GM19395 (cell line): ENCODE measurements around the gene CSF2RB.
A peak's percentile ranks its signal among the peaks of the same experiment; 100 is the strongest.

Experiments used
- ATAC-seq: cut with Tn5 transposase; IDR thresholded peaks from one replicate; pipeline ENCODE4 v1.9.1; 2021; ENCODE audit warnings: mild to moderate bottlenecking, moderate library complexity; ENCODE audit not compliant: unreplicated experiment

Gene CSF2RB

GRCh38 chr22:36913427-36914389, at the start of gene CSF2RB:
Gene CSF2RB, plus strand, starts transcription at chr22:36913628. Its CDS starts 8,580 bp downstream, at chr22:36922208.
- no peak for ATAC-seq

- no peak for ATAC-seq
Observed at GRCh38 chr22:36863979-36864378, 49.4 kb upstream of the CSF2RB start.

- ATAC-seq = no peak
Observed at GRCh38 chr22:36864454-36865215, 48.8 kb upstream of the CSF2RB start.

- ATAC-seq = no peak
Observed at GRCh38 chr22:36865346-36865745, 48.1 kb upstream of the CSF2RB start.

- no peak for ATAC-seq
Observed at GRCh38 chr22:36867695-36868094, 45.7 kb upstream of the CSF2RB start.

- ATAC-seq = no peak
Observed at GRCh38 chr22:36868546-36869181, 44.8 kb upstream of the CSF2RB start.

- no peak for ATAC-seq
Observed at GRCh38 chr22:36870250-36870649, 43.2 kb upstream of the CSF2RB start.

- no peak for ATAC-seq
Observed at GRCh38 chr22:36871669-36872081, 41.8 kb upstream of the CSF2RB start.

GRCh38 chr22:36872084-36872483, 41.3 kb upstream of the CSF2RB start:
- no peak for ATAC-seq

GRCh38 chr22:36872866-36873498, 40.4 kb upstream of the CSF2RB start:
- no peak for ATAC-seq

- peak; percentile 90 for ATAC-seq
Observed at GRCh38 chr22:36873614-36874308, 39.7 kb upstream of the CSF2RB start.

- ATAC-seq = no peak
Observed at GRCh38 chr22:36874309-36874696, 39.1 kb upstream of the CSF2RB start.

GRCh38 chr22:36874736-36875135, 38.7 kb upstream of the CSF2RB start:
- no peak for ATAC-seq

GRCh38 chr22:36875741-36876140, 37.7 kb upstream of the CSF2RB start:
- ATAC-seq = no peak

- no peak for ATAC-seq
Observed at GRCh38 chr22:36879775-36880174, 33.7 kb upstream of the CSF2RB start.

- no peak for ATAC-seq
Observed at GRCh38 chr22:36881504-36882245, 31.8 kb upstream of the CSF2RB start.

- ATAC-seq = no peak
Observed at GRCh38 chr22:36884349-36885158, 28.9 kb upstream of the CSF2RB start.

GRCh38 chr22:36885474-36885873, 28.0 kb upstream of the CSF2RB start:
- ATAC-seq = no peak

GRCh38 chr22:36886016-36886415, 27.4 kb upstream of the CSF2RB start:
- ATAC-seq = no peak
